Endothelial cell of umbilical vein (primary cell): Measurements from ENCODE around the gene COG4. TPM values are rescaled to one million over a fixed set of nuclear protein-coding genes. Genes with fewer than 3 reads are reported as not detected.

Source experiments
- BruUV-seq: library from RNA; stranded (reverse); fragments of 400-500 nt; replicated peaks from 2 replicates; lab custom pipeline; 2021; lab: Mats Ljungman, UMichigan
- CTCF ChIA-PET: fragments of 300-600, 350-600 bp; sonication (Branson Sonifier 250); formaldehyde crosslinking; loops from one replicate; lab custom pipeline; 2021; ENCODE audit warnings: antibody characterized with exemption, inconsistent platforms; lab: Charles Lee
- POLR2A ChIA-PET: fragments of 300-600, 350-600 bp; sonication (Branson Sonifier 250); formaldehyde crosslinking; loops from one replicate; lab custom pipeline; 2021; ENCODE audit warnings: antibody characterized with exemption, inconsistent platforms; lab: Charles Lee
- DNase-seq: peaks from one replicate; pipeline ENCODE4 v3.0.0-alpha.2; 2011; ENCODE audit warnings: low read depth, low spot score
- FAIRE-seq: peaks from 2 replicates; lab custom pipeline; 2011; peaks lifted over from hg19 to GRCh38; lab: Jason Lieb, UNC
- H2AFZ ChIP-seq: 2 replicates; pipeline ENCODE4 v1.6.0; 2012; ENCODE audit warnings: low read depth, low read length, control low read depth, inconsistent platforms
- H3K27ac ChIP-seq: 2 replicates; pipeline ENCODE4 v1.5.1; 2011; ENCODE audit warnings: low read depth, mild to moderate bottlenecking, control low read depth, low read length, moderate library complexity; ENCODE audit not compliant: insufficient read depth
- H3K27me3 ChIP-seq, 2 experiments: 2 replicates each; pipeline versions ENCODE4 v1.6.0 to v1.6.1; 2011; ENCODE audit warnings: low read length in 2 of 2, mixed read lengths in 1 of 2; ENCODE audit not compliant: control insufficient read depth in 2 of 2, insufficient read depth in 2 of 2
- H3K36me3 ChIP-seq, 2 experiments: 2 replicates in 1 of 2; 3 replicates in 1 of 2; pipeline ENCODE4 v1.5.1; 2011; ENCODE audit warnings: low read length in 2 of 2, mild to moderate bottlenecking in 1 of 2, moderate library complexity in 1 of 2; ENCODE audit not compliant: control insufficient read depth in 2 of 2, insufficient read depth in 2 of 2; ENCODE audit errors: extremely low read depth in 1 of 2
- H3K4me1 ChIP-seq: 3 replicates; pipeline ENCODE4 v1.5.1; 2011; ENCODE audit warnings: mild to moderate bottlenecking, low read length; ENCODE audit not compliant: control insufficient read depth, insufficient read depth; ENCODE audit errors: extremely low read depth
- H3K4me2 ChIP-seq: 2 replicates; pipeline ENCODE4 v1.6.1; 2011; ENCODE audit warnings: low read length, control low read depth, mixed read lengths; ENCODE audit not compliant: insufficient read depth
- H3K4me3 ChIP-seq, 3 experiments: fragments of 200-600 bp in 1 of 3; sonication (generic), shearing (Covaris generic) in 1 of 3; replicated peaks in 1 of 3; 2 replicates each; pipeline ENCODE4 v1.5.1; 2011 to 2016; ENCODE audit warnings: control low read depth in 3 of 3, low read length in 3 of 3, mild to moderate bottlenecking in 2 of 3, inconsistent platforms in 1 of 3, low read depth in 1 of 3, moderate library complexity in 1 of 3; ENCODE audit not compliant: insufficient read depth in 1 of 3
- H3K79me2 ChIP-seq: 2 replicates; pipeline ENCODE4 v1.6.0; 2012; ENCODE audit warnings: low read length, inconsistent platforms; ENCODE audit not compliant: control insufficient read depth, insufficient read depth
- H3K9ac ChIP-seq: replicated peaks from 2 replicates; pipeline ENCODE3; 2011; ENCODE audit warnings: low read length, control low read depth; ENCODE audit not compliant: insufficient read depth; ENCODE audit errors: extremely low read depth
- H3K9me1 ChIP-seq: replicated peaks from 3 replicates; pipeline ENCODE4 v1.6.0; 2011; ENCODE audit warnings: mild to moderate bottlenecking, low read length; ENCODE audit not compliant: control insufficient read depth, insufficient read depth; ENCODE audit errors: extremely low read depth
- H3K9me3 ChIP-seq: replicated peaks from 2 replicates; pipeline ENCODE4 v1.5.1; 2012; ENCODE audit warnings: low read length, inconsistent platforms; ENCODE audit not compliant: control insufficient read depth, insufficient read depth
- H4K20me1 ChIP-seq: replicated peaks from 2 replicates; pipeline ENCODE3; 2011; ENCODE audit warnings: mild to moderate bottlenecking, low read length; ENCODE audit not compliant: control insufficient read depth, insufficient read depth; ENCODE audit errors: extremely low read depth
- CTCF ChIP-seq, 2 donors: IDR thresholded peaks; 1 replicate in 1 of 2; 2 replicates in 1 of 2; pipeline ENCODE4 v1.5.1; 2011; ENCODE audit warnings: low read length in 2 of 2, mild to moderate bottlenecking in 2 of 2, moderate library complexity in 2 of 2, control low read depth in 1 of 2, inconsistent platforms in 1 of 2, low read depth in 1 of 2; ENCODE audit not compliant: insufficient read depth in 1 of 2; ENCODE audit errors: extremely low read depth in 1 of 2
- EZH2 ChIP-seq: IDR thresholded peaks from 2 replicates; pipeline ENCODE4 v1.6.1; 2012; ENCODE audit warnings: borderline replicate concordance, low read depth, mild to moderate bottlenecking, moderate library complexity, low read length, inconsistent platforms; ENCODE audit not compliant: severe bottlenecking
- FOS ChIP-seq: IDR thresholded peaks from 2 replicates; pipeline ENCODE4 v1.6.1; 2011; ENCODE audit warnings: mild to moderate bottlenecking, low read length, moderate library complexity, borderline replicate concordance; ENCODE audit not compliant: insufficient read depth
- GATA2 ChIP-seq: IDR thresholded peaks from 2 replicates; pipeline ENCODE4 v1.7.0; 2011; ENCODE audit warnings: low read depth, mild to moderate bottlenecking, moderate library complexity, mixed read lengths, low read length; ENCODE audit not compliant: insufficient read length, insufficient read depth
- JUN ChIP-seq: IDR thresholded peaks from 2 replicates; pipeline ENCODE4 v1.6.1; 2011; ENCODE audit warnings: borderline replicate concordance, low read depth; ENCODE audit not compliant: insufficient read length, insufficient read depth
- MAX ChIP-seq: IDR thresholded peaks from 2 replicates; pipeline ENCODE4 v1.6.1; 2011; ENCODE audit not compliant: insufficient read depth, insufficient read length
- MYC ChIP-seq: IDR thresholded peaks from one replicate; pipeline ENCODE4 v1.6.1; 2011; ENCODE audit warnings: mild to moderate bottlenecking, low read depth, low read length
- POLR2A ChIP-seq: IDR thresholded peaks from 2 replicates; pipeline ENCODE4 v1.6.1; 2012; ENCODE audit warnings: low read depth, mild to moderate bottlenecking, control low read depth, low read length
- POLR2AphosphoS5 ChIP-seq: IDR thresholded peaks from 2 replicates; pipeline ENCODE4 v1.6.1; 2012; ENCODE audit warnings: low read depth, mild to moderate bottlenecking, control low read depth, low read length, moderate library complexity; ENCODE audit not compliant: insufficient read depth
- dilution Hi-C: fragments of 300-500 bp; cut with MboI; formaldehyde crosslinking; loops from one replicate; pipeline ENCODE4 v1.15.0; 2019; ENCODE audit warnings: low sequenced_read_pairs; ENCODE audit not compliant: extremely low pct_ligation_motif_present
- intact Hi-C: fragments of 100-400 bp; cut with micrococcal nuclease; formaldehyde crosslinking; loops from one replicate; pipeline ENCODE4 v1.10.0; 2022
- polyA plus RNA-seq, 4 experiments: library from polyadenylated mRNA; depleted of rRNA in 3 of 4; stranded (reverse) in 3 of 4; unstranded in 1 of 4; fragments of >200 nt; gene quantifications; 2 replicates each; pipeline versions ENCODE4 v1.2.1 to v1.2.3, GENCODE V29; 2011 to 2012; ENCODE audit warnings: missing spikeins in 1 of 4
- total RNA-seq: library from RNA; stranded (reverse); gene quantifications from 2 replicates; pipeline ENCODE4 v1.2.3, GENCODE V29; 2021

The COG4 gene
- total and polyA plus RNA-seq, 2 donors (not counting 3 experiments of a cell fraction or from before 2014, with no cell fraction given) = 53.7 to 61.2 TPM

- ChIA-PET CTCF (interaction anchor here (0.7 to 15.0 kb wide), 3 partner anchors 8 to 206 kb away, joined by 3 to 175 read pairs (median 6); no protein-coding TSS in a partner anchor), POLR2A (no interaction called here)
- Histone ChIP-seq H3K36me3 (peaks cover 55 to 69% of the 10 kb centered on the region in 2 experiments), H2AFZ (no peak overlapping the region), H3K27me3 (no peaks in the 10 kb centered on the region), H3K9ac (no peak overlapping the region), H3K4me1 (no peaks in the 10 kb centered on the region), H3K4me2 (no peak overlapping the region), H3K79me2 (peaks cover 25% of the 10 kb centered on the region), H3K4me3 (no peak overlapping the region), H3K27ac (no peak overlapping the region), H3K9me3 (no peaks in the 10 kb centered on the region), H4K20me1 (no peaks in the 10 kb centered on the region), H3K9me1 (no peaks in the 10 kb centered on the region)
- no peak for TF ChIP-seq EZH2
- TF ChIP-seq MYC = no peak
- TF ChIP-seq JUN = no peak
- no peak for TF ChIP-seq GATA2
- no peak for TF ChIP-seq POLR2A
- no peak for TF ChIP-seq POLR2AphosphoS5
- no peak for TF ChIP-seq FOS
- TF ChIP-seq CTCF (IDR thresholded peaks at IDR 0.05; ENCODE audit: extremely low read depth in 1 of 2, insufficient read depth in 1 of 2, low read depth in 1 of 2, low read length in 2 of 2) = no peak
- TF ChIP-seq MAX = no peak
- dilution Hi-C loops (no loop called here), intact Hi-C loops (no loop called here)
- FAIRE-seq (no peak), DNase-seq (no peak)
- BruUV-seq = no TSS peak
These were observed 41.7 kb upstream of the COG4 start for GRCh38 chr16:70565053-70565452.
